ENCODE results near the gene RABGGTB.
"Not testable (repeated sequence)": the region's sequence is repeated elsewhere in the genome, so short reads cannot be mapped to it uniquely, and the experiment has no call there.

The RABGGTB gene

DNA sequence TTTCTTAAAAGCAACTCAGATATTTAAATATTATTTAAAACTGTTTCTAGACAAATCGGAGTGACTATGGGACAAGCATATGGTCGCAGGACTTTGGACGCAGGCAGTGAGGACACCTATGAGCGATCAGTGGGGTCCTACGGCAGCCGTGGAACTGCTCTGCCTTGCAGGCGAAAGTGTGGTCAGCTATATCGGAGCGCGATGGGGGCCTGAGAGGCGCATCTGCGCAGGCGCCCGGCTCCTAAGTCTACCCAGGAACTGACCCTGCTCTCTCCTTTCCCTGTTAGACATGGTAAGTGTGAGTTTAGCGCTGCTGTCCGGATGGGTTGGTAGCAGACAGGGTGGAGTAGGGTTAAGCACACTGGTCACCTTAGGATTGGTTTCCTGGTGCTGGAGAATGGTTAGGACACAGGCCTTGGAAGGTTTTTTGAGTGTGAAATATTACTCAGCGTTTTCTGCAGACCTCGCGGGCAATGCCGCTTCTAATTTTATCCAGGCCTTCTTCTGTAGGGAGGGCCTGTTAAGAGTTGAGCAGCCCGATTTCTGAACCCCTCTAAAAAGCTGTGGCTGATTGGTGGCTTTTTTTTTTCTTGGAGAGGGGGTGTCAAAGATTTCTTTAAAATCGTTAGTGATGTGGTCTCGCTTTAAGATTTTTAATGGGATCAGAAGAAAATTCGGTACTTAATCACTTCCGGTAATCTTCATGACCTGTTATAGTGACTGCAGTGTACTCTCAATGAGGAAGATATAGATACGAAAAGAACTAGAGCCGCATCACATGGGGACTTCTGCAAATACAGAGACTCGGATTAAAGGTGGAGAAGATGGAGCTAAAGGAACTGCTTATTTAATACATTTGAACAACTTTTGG is at the start of gene RABGGTB:
RABGGTB (plus strand) TSS at position 274 of the 871 bp plus-strand sequence; CDS start at position 290, 16 bp downstream.
- peak; percentile 99 for DNase-seq (ENCODE audit: low spot score)

DNA sequence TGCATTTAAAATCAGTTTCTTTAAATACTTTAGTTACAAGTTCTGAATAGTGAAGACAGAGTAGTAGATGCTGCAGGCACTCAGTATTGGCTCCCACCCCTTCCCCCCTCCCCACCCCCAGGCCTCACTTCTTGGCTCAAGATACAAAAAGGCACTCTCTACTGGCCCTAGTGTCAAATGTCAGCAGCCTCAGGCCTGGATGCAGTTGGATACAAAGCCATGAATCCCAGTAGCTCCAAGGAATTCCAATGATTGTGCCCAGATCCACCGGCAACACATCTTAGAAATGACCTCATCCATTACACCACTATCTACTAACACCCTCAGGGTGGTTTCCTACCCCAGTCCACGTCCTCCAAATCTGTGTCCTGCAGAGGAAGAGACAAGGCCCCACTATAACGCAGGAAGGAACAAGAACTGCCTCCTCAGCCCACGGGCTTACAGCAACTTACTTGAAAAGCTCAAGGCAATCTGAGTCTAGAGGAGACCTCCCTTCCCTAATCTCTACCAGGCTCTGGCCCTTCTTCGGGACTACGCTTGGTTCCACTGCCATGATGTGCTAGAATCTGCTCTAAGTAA is 43.9 kb upstream of the RABGGTB start:
- DNase-seq (ENCODE audit: low spot score), result no peak

DNA sequence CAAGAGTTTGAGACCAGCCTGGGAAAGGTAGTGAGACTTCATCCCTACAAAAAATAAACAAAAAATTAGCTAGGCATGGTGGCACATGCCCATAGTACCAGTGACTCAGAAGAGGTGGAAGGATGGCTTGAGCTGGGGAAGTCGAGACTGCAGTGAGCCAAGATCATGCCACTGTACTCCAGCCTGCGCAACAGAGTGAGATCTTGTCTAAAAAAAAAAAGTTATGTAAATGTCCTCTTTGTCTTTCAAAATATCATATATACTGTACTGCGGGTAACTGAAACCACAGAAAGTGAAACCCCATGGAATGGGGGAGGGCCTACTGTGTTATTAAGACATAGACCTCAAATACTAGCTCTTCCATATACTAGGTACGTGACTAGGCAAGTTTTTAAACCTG is 40.8 kb upstream of the RABGGTB start:
- no peak for DNase-seq (ENCODE audit: low spot score)

DNA sequence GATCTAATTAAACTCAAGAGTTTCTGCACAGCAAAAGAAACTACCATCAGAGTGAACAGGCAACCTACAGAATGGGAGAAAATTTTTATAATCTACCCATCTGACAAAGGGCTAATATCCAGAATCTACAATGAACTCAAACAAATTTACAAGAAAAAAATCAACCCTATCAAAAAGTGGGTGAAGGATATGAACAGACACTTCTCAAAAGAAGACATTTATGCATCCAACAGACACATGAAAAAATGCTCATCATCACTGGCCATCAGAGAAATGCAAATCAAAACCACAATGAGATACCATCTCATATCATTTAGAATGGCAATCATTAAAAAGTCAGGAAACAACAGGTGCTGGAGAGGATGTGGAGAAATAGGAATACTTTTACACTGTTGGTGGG is 28.8 kb upstream of the RABGGTB start:
- DNase-seq (ENCODE audit: low spot score), result not testable (repeated sequence)

DNA sequence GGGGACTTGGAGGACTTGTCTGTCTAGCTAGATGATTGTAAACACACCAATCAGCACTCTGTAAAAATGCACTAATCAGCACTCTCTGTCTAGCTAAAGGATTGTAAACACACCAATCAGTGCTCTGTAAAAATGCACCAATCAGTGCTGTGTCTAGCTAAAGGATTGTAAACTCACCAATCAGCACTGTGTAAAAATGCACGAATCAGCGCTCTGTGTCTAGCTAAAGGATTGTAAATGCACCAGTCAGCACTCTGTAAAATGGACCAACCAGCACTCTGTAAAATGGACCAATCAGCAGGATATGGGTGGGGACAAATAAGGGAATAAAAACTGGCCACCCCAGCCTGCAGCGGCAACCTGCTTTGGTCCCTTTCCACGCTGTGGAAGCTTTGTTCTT is 27.5 kb upstream of the RABGGTB start:
- DNase-seq (ENCODE audit: low spot score), result not testable (repeated sequence)

DNA sequence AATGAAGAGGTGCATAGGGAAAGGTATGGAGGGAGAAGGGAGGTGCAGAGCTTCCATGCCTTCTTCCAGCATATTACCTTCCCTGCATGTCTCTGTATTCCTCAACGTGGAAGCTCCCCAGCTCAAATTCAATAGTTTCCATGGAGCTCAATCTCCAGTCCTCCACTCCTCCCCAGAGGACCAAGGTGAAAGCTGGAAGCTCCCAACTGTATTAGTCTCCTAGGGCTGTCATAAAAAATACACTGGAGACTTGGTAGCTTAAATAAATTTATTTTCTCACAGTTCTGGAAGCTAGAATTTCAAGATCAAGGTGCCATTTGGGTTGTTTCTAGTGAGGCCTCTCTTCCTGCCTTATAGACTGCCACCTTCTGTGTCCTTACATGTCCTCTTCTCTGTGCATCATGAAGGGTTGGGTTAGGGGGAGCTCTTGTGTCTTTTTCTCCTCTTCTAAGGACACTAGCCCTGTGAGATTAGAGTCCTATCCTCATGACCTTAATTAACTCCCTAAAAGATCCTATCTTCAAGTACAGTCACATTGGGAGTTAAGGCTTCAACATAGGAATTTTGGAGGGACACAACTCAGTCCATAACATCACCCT is 21.9 kb upstream of the RABGGTB start:
- DNase-seq (ENCODE audit: low spot score), result no peak

DNA sequence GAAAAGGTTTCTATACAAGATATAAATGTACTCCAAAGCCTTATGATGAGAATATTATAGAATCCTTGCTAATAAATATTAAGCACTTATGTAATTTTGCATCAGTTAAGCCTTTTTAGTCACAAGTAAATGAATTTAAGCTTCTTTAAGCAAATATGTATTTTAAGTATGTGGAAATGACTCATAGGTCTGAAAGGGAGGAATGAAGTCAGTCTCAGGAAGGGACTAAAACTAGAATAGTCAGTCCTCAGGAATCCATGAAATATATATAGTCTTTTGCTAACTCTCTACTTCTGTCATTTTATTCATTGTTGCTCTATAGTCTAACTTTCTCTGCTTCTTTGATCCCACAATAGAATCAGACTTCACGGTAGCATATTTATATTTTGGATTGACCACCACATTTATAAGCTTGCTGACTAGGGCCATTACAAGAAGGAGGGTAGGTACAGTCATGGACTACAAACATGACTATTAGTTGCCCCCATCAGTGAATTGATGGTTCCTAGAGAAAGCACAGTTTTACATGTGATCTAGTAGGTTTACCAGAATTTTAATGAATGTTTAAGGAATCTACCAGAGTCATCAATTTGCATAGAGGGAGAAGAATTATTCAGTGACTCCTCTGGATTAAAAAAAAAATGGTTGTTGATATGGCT is 20.2 kb upstream of the RABGGTB start:
- peak; percentile 70 for DNase-seq (ENCODE audit: low spot score)

DNA sequence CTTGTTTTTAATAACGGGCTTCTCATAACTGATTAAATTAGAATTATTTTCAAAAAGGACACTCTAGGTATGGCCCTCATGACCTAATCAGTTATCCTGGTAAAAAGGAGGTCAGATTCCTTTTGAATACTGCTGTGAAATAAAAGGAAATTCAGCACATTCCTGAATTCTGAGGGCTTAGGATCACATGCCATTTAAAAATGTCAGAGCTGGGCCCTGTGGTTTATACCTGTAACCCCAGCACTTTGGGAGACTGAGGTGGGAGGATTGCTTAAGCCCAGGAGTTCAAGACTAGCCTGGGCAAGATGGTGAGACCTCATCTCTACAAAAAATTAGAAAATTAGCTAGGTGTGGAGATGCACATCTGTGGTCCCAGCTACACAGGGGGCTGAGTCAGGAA is 18.0 kb upstream of the RABGGTB start:
- DNase-seq (ENCODE audit: low spot score), result peak; percentile 4

DNA sequence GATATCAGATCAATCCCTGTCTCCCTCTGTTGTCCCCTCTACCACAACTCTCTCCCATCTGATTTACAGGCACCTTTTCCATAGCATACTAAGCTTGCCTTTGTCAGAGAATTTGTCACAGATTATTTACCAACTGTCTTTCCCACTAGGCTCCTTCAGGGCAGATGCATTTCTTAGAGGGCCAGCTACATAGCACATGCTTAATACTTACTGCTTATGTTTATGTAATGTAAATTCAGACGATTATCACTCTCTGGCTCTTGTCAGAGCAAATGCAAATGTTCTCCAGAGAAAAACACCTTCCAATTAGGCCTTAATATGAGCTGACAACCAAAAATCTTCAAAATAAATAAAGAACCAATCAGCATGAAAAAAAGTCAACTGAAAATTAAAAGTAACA is 15.3 kb upstream of the RABGGTB start:
- DNase-seq (ENCODE audit: low spot score), result no peak

DNA sequence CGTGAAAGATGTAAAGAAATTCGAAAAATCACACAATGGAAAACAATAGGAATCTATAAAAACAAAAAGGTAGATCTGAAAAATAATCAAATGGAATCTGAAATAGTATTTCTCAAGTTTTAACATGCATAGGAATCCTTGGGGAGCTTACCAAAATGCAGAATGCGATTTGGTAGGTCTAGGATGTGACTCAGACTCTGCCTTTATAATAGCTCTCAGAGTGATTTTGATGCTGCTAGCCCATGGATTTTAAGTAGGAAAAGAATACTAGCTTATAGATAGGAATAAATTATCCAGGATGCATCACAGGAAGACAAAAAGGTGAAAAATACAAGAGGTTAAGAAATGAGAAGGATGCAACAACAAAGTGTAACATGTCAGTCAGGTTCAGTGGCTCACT is 14.1 kb upstream of the RABGGTB start:
- DNase-seq (ENCODE audit: low spot score), result no peak

DNA sequence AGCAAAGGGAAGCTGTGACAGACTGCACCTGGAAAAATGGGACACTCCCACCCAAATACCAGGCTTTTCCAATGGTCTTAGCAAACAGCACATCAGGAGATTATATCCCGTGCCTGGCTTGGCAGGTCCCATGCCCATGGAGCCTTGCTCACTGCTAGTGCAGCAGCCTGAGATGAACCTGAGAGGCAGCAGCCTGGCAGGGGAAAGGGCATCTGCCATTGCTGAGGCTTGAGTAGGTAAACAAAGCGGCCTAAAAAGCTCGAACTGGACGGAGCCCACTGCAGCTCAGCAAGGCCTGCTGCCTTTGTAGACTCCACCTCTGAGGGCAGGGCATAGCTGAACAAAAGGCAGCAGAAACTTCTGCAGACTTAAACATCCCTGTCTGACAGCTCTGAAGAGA is 8.2 kb upstream of the RABGGTB start:
- not testable (repeated sequence) for DNase-seq (ENCODE audit: low spot score)

DNA sequence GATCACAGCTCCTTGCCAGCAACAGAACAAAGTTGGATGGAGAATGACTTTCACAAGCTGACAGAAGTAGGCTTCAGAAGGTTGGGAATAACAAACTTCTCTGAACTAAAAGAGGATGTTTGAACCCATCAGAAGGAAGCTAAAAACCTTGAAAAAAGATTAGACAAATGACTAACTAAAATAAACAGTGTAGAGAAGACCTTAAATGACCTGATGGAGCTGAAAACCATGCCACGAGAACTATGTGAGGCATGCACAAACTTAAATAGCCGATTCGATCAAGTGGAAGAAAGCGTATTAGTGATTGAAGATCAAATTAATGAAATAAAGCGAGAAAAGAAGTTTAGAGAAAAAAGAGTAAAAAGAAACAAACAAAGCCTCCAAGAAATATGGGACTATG is 7.4 kb upstream of the RABGGTB start:
- not testable (repeated sequence) for DNase-seq (ENCODE audit: low spot score)

DNA sequence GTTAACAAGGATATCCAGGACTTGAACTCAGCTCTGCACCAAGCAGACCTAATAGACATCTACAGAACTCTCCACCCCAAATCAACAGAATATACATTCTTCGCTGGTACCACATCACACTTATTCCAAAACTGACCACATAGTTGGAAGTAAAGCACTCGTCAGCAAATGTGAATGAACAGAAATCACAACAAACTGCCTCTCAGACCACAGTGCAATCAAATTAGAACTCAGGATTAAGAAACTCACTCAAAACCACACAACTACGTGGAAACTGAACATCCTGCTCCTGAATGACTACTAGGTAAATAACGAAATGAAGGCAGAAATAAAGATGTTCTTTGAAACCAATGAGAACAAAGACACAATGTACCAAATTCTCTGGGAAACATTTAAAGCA is 5.9 kb upstream of the RABGGTB start:
- not testable (repeated sequence) for DNase-seq (ENCODE audit: low spot score)

DNA sequence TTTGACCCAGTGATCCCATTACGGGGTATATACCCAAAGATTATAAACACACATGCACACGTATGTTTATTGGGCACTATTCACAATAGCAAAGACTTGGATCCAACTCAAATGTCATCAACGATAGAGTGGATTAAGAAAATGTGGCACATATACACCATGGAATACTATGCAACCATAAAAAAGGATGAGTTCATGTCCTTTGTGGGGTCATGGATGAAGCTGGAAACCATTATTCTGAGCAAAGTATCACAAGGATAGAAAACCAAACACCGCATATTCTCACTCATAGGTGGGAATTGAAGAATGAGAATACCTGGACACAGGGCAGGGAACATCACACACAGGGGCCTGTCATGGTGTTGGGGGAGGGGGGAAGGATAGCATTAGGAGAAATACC is 2.1 kb upstream of the RABGGTB start:
- DNase-seq (ENCODE audit: low spot score), result not testable (repeated sequence)

DNA sequence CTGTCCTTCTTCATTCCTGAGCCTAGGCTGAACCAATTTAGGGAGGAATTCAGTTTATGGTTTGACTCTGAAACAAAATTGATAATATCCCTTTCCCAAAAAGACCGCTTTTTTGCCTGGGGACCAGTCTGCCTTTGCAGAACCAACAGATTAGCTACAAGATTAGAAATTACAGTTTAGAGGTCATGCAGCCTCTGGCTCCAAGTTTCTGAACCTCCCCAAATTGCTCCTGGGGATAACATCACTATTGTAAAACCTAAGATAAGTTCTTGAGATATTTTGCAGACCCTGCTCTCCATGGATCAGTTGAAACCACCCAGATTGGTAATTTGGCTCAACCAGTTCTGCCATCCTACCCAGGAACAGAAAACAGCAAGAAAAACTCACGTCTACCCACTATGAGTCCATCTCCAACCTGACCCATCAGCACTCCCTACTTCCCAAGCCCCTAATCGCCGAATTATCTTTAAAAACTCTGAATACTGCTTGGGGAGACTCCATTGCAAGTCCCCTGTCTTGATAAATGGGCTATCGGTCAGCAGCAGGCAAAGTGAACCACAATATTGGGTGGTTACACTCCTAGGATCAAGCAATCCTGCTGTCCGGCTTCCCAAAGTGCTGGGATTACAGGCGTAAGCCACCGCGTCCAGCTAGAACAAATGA is 605 bp upstream of the RABGGTB start:
- DNase-seq (ENCODE audit: low spot score), result peak; percentile 7

DNA sequence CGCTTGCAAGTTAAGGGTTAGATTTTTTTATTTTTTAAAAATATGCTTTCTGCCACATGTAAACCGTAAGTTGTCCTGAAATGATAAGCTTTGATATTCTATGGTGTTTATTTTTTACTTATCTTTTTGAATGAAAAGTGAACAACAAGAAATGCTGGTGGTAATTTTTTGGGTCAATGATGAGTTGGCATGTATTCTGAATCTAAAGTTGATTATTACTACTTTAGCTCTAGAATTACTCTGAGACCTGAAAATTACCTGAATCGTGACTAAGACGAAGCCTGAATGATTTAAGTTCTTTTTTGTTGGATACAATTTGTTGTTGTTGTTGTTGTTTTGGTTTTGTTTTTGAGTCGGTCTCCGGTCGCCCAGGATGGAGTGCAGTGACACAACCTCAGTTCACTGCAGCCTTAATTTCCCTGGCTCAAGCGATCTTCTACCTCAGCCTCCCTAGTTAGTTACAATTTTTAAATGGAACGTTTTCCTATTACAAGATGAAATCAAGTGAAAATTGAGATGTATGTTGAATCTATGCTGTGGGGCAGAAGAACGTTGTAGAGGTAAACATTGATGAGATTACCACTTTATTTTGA is 941 bp downstream of the RABGGTB start:
- DNase-seq (ENCODE audit: low spot score), result no peak

DNA sequence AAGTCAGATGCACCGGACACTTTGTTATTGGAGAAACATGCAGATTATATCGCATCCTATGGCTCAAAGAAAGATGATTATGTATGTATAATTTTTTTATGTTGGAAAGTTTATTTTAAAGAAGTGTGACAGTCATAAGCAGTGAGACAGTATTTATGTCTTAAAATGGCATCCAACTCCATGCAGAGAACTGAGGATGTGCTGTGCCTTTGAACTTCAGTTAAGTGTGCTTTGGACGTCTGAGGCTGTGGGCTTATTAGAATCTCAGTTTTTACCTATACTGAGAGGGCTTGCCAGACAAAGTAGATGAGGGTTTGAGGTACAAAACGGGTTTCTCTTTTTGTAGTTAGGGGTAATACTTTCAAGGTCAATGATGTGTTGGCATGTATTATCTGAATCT is 1.5 kb downstream of the RABGGTB start:
- DNase-seq (ENCODE audit: low spot score), result no peak

DNA sequence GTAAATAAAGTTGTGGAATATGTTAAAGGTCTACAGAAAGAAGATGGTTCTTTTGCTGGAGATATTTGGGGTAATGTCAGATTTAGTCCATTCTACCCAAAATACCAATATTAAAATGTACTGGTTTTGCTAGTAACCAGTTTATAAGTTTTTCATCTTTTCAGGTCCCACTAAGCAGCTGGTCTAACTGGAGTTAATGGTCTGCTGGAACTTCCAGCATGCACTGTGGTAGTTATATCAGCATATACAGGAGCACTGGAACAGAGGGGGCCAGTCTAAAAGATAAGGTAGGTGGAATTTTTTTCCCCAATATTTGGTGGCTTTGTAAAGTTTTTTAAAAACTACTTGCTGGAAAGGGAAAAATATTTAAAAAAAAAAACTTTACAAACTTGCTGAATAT is 3.9 kb downstream of the RABGGTB start:
- DNase-seq (ENCODE audit: low spot score), result no peak

DNA sequence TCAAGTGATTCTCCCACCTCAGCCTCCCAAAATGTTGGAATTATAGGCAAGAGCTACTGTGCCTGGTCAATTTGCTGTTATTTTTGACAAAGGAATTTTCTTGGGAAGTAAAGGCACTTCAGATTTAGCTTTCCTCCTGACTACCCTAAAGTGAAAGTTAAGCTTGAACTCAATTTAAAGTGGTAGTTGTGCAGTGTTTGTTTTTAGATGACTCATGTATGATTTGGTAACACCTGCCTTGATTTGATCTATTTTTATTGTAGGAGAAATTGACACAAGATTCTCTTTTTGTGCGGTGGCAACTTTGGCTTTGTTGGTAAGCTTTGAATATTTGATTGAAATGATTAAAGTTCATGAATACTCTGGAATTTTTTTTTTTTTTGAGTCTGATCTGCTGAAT is 5.0 kb downstream of the RABGGTB start:
- DNase-seq (ENCODE audit: low spot score), result no peak

DNA sequence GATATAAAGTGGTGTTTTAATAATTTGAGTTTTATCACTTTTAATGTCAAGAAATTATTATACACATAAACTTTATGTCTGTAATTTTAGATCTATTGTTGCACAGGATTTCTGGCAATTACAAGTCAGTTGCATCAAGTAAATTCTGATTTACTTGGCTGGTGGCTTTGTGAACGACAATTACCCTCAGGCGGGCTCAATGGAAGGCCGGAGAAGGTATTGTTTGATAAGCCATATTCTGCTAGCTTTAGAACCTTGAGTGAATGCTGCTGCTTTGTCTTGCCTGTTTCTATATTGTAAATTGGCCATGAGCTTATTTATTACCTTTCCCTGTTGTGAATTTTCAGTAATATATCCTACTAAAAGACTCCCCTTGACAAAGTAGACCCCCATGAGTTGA is 6.0 kb downstream of the RABGGTB start:
- no peak for DNase-seq (ENCODE audit: low spot score)

DNA sequence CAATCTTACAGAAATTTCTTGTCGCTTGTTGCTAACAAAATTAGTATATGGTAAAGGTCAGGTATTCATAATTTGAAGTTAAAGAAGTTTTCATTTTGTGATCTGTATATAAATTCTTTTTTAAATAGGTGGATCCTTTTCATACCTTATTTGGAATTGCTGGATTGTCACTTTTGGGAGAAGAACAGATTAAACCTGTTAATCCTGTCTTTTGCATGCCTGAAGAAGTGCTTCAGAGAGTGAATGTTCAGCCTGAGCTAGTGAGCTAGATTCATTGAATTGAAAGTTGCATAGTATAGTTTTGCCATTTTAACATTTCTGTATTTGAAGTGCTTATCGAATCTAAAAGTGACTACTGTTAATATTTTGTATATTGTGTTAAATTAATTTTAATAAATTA is 8.3 kb downstream of the RABGGTB start:
- no peak for DNase-seq (ENCODE audit: low spot score)

DNA sequence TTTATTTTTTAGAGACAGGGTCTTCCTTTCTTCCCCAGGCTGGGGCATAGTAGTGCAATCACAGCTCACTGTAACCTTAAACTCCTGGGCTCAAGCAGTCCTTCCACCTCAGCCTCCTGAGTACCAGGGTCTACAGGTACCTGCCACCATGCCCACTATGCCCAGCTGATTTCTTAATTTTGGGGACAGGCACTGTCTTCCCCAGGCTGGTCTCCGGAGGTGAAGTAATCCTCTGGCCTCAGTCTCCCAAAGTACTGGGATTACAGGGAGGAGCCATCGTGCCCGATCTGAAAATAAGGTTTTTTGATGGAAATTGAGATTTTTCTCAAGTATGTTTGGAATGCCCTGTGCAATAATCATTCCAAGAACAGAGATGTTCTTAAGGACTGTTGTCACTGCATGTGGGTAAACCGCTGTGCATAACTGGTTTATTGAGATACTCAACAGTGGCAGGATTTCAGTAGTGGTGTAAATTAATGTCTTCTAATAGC is 9.7 kb downstream of the RABGGTB start:
- DNase-seq (ENCODE audit: low spot score), result no peak
